Measurements from ENCODE around the gene EXOC5. TPM values are rescaled to one million over a fixed set of nuclear protein-coding genes. Genes with fewer than 3 reads are reported as not detected.

EXOC5 gene
- total RNA-seq, 3 donors from 2014 or later (not counting 1 experiment from before 2014, with no cell fraction given), result 37.1 to 42.0 (median 41.7) TPM

- 100% methylated on average over 1 of the region's 1 CpG for WGBS (ENCODE audit: insufficient coverage)
- H3K4me1 Mint-ChIP-seq, result peaks cover 40 to 48% of the 10 kb centered on the region in 2 donors
- no peaks in the 10 kb centered on the region for H3K27me3 ChIP-seq (ENCODE audit: control insufficient read depth, insufficient read depth, low read length)
- no peaks in the 10 kb centered on the region for H3K9me3 ChIP-seq (ENCODE audit: control insufficient read depth, insufficient read depth, low read length)
- intact Hi-C loops (cut with micrococcal nuclease), result no loop called here
- H3K27ac ChIP-seq (ENCODE audit: low read length), result no peak overlapping the region
- DNase-seq, result no peak
- H3K9me3 Mint-ChIP-seq, result no peaks in the 10 kb centered on the region
- H3K4me1 ChIP-seq (ENCODE audit: control insufficient read depth, insufficient read depth, low read length), result peaks cover 5% of the 10 kb centered on the region
- no peak overlapping the region for H3K27ac Mint-ChIP-seq
- H3K4me3 Mint-ChIP-seq, result no peak overlapping the region
- H3K36me3 ChIP-seq (ENCODE audit: control insufficient read depth, insufficient read depth, low read length), result peaks cover 22% of the 10 kb centered on the region
- no peaks in the 10 kb centered on the region for H3K27me3 Mint-ChIP-seq (ENCODE audit: low read depth in 2 of 2)
- H3K4me3 ChIP-seq (ENCODE audit: low read length), result no peak overlapping the region
- no peak for TF ChIP-seq CTCF (IDR thresholded peaks at IDR 0.05)
- H3K36me3 Mint-ChIP-seq, result no peaks in the 10 kb centered on the region
- no peak for ATAC-seq
Observed at GRCh38 chr14:57273236-57273635, 4.5 kb upstream of the EXOC5 start.

GRCh38 chr14:57266065-57266464 lies 2.6 kb downstream of the EXOC5 start:
- no peak overlapping the region for H3K27ac Mint-ChIP-seq
- intact Hi-C loops (cut with micrococcal nuclease), result loop anchor here (5.0 kb wide), 2 partner anchors 689 to 1149 kb away; partner anchors contain the start of genes PELI2 and TMEM260
- TF ChIP-seq CTCF (IDR thresholded peaks at IDR 0.05), result no peak
- ATAC-seq (no peak), DNase-seq (no peak)
- no peaks in the 10 kb centered on the region for H3K9me3 Mint-ChIP-seq
- WGBS (ENCODE audit: insufficient coverage), result 44% methylated on average over 2 of the region's 2 CpGs
- Histone ChIP-seq H3K4me3 (ENCODE audit: low read length) (no peak overlapping the region), H3K36me3 (ENCODE audit: control insufficient read depth, insufficient read depth, low read length) (no peaks in the 10 kb centered on the region), H3K27me3 (ENCODE audit: control insufficient read depth, insufficient read depth, low read length) (no peaks in the 10 kb centered on the region), H3K4me1 (ENCODE audit: control insufficient read depth, insufficient read depth, low read length) (peaks cover 9% of the 10 kb centered on the region), H3K9me3 (ENCODE audit: control insufficient read depth, insufficient read depth, low read length) (no peaks in the 10 kb centered on the region), H3K27ac (ENCODE audit: low read length) (no peak overlapping the region)
- no peaks in the 10 kb centered on the region for H3K36me3 Mint-ChIP-seq
- no peak overlapping the region for H3K4me3 Mint-ChIP-seq
- H3K4me1 Mint-ChIP-seq, result peaks cover 65 to 75% of the 10 kb centered on the region in 2 donors
- H3K27me3 Mint-ChIP-seq (ENCODE audit: low read depth in 2 of 2), result no peaks in the 10 kb centered on the region

GRCh38 chr14:57262117-57262516 lies 6.6 kb downstream of the EXOC5 start:
- Histone ChIP-seq H3K4me3 (ENCODE audit: low read length) (no peak overlapping the region), H3K36me3 (ENCODE audit: control insufficient read depth, insufficient read depth, low read length) (no peaks in the 10 kb centered on the region), H3K27ac (ENCODE audit: low read length) (no peak overlapping the region), H3K4me1 (ENCODE audit: control insufficient read depth, insufficient read depth, low read length) (no peaks in the 10 kb centered on the region), H3K9me3 (ENCODE audit: control insufficient read depth, insufficient read depth, low read length) (no peaks in the 10 kb centered on the region), H3K27me3 (ENCODE audit: control insufficient read depth, insufficient read depth, low read length) (no peaks in the 10 kb centered on the region)
- ATAC-seq (no peak), DNase-seq (no peak)
- Mint-ChIP-seq H3K4me3 (no peak overlapping the region), H3K9me3 (no peaks in the 10 kb centered on the region), H3K4me1 (peaks cover 41 to 55% of the 10 kb centered on the region in 2 donors), H3K27me3 (ENCODE audit: low read depth in 2 of 2) (no peaks in the 10 kb centered on the region), H3K27ac (peak overlapping the region in 1 of 2 donors; percentile 10), H3K36me3 (no peaks in the 10 kb centered on the region)
- intact Hi-C loops (cut with micrococcal nuclease), result no loop called here
- TF ChIP-seq CTCF (IDR thresholded peaks at IDR 0.05), result no peak

- no peak overlapping the region for H3K4me3 ChIP-seq (ENCODE audit: low read length)
- H3K36me3 ChIP-seq (ENCODE audit: control insufficient read depth, insufficient read depth, low read length), result no peaks in the 10 kb centered on the region
- H3K4me3 Mint-ChIP-seq, result no peak overlapping the region
- no peaks in the 10 kb centered on the region for H3K4me1 ChIP-seq (ENCODE audit: control insufficient read depth, insufficient read depth, low read length)
- DNase-seq (no peak), ATAC-seq (no peak)
- no peaks in the 10 kb centered on the region for H3K36me3 Mint-ChIP-seq
- H3K27me3 ChIP-seq (ENCODE audit: control insufficient read depth, insufficient read depth, low read length), result no peaks in the 10 kb centered on the region
- TF ChIP-seq CTCF (IDR thresholded peaks at IDR 0.05), result no peak
- no peak overlapping the region for H3K27ac ChIP-seq (ENCODE audit: low read length)
- H3K9me3 Mint-ChIP-seq, result no peaks in the 10 kb centered on the region
- no peaks in the 10 kb centered on the region for H3K27me3 Mint-ChIP-seq (ENCODE audit: low read depth in 2 of 2)
- intact Hi-C loops (cut with micrococcal nuclease), result no loop called here
- H3K27ac Mint-ChIP-seq, result peak overlapping the region in 1 of 2 donors; percentile 10
- H3K9me3 ChIP-seq (ENCODE audit: control insufficient read depth, insufficient read depth, low read length), result no peaks in the 10 kb centered on the region
- peaks cover 43 to 56% of the 10 kb centered on the region in 2 donors for H3K4me1 Mint-ChIP-seq
Observed at GRCh38 chr14:57261604-57262003, 7.1 kb downstream of the EXOC5 start.
